ENCODE measurements around the gene MED9. TPM values are rescaled to one million over a fixed set of nuclear protein-coding genes. Genes with fewer than 3 reads are reported as not detected.

The MED9 gene
- total and polyA plus RNA-seq, 2 of the 4 experiments (the other 2 are of a cell fraction), result 6.1 to 10.1 TPM

DNA sequence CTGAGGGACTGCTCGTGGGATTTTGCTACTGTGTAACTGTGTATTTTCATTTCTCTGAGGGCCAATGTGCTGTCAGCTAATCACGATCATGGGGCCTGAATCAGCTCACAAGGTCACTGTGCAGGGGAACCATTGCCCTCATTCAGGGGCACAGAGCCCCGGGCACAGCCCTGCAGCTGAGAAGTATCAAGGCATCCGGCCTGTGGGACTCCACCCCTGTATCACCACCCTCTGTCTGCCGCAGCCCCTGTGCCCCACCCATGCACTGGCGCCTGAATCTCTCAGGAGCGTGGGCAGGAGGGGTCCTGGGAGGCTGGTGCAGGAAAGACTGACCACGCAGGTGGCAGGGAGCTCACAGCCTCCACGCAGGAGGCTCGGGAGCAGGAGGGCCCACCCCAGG is 62.8 kb downstream of the MED9 start:
- POLR2A ChIA-PET (ENCODE audit: unreplicated experiment), result no interaction called here
- BruUV-seq (replicated peaks), result no TSS peak
- H3K18ac ChIP-seq (ENCODE audit: low read depth, low read length), result no peak overlapping the region
- H3K79me1 ChIP-seq (ENCODE audit: low read depth in 1 of 2, low read length in 2 of 2), result no peaks in the 10 kb centered on the region
- no peak overlapping the region for H3K9ac ChIP-seq (ENCODE audit: low read depth, low read length)
- TF ChIP-seq RAD21 (IDR thresholded peaks at IDR 0.05; ENCODE audit: low read length) (no peak), NFE2L2 (IDR thresholded peaks at IDR 0.05; ENCODE audit: low read depth, low read length) (no peak), BHLHE40 (IDR thresholded peaks at IDR 0.05; ENCODE audit: low read depth, low read length) (no peak), FOS (IDR thresholded peaks at IDR 0.05; ENCODE audit: low read depth, low read length) (no peak), CHD1 (IDR thresholded peaks at IDR 0.05; ENCODE audit: low read depth, low read length) (no peak), MAFK (IDR thresholded peaks at IDR 0.05; ENCODE audit: low read depth, low read length) (no peak), SMC3 (IDR thresholded peaks at IDR 0.05; ENCODE audit: low read depth, low read length) (no peak), MAZ (IDR thresholded peaks at IDR 0.05; ENCODE audit: borderline replicate concordance, low read depth, low read length) (no peak), MXI1 (IDR thresholded peaks at IDR 0.05; ENCODE audit: borderline replicate concordance, low read depth, low read length) (no peak), RFX5 (IDR thresholded peaks at IDR 0.05; ENCODE audit: low read depth, low read length) (no peak), POLR2A (IDR thresholded peaks at IDR 0.05; ENCODE audit: low read depth, low read length) (no peak), RCOR1 (IDR thresholded peaks at IDR 0.05; ENCODE audit: insufficient replicate concordance, low read length) (no peak), CEBPB (IDR thresholded peaks at IDR 0.05; ENCODE audit: low read depth, low read length) (no peak)
- TF ChIP-seq, protein P1, sequence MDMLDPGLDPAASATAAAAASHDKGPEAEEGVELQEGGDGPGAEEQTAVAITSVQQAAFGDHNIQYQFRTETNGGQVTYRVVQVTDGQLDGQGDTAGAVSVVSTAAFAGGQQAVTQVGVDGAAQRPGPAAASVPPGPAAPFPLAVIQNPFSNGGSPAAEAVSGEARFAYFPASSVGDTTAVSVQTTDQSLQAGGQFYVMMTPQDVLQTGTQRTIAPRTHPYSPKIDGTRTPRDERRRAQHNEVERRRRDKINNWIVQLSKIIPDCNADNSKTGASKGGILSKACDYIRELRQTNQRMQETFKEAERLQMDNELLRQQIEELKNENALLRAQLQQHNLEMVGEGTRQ (IDR thresholded peaks at IDR 0.05; ENCODE audit: low read depth, low read length), result no peak
- TF ChIP-seq, protein P2, sequence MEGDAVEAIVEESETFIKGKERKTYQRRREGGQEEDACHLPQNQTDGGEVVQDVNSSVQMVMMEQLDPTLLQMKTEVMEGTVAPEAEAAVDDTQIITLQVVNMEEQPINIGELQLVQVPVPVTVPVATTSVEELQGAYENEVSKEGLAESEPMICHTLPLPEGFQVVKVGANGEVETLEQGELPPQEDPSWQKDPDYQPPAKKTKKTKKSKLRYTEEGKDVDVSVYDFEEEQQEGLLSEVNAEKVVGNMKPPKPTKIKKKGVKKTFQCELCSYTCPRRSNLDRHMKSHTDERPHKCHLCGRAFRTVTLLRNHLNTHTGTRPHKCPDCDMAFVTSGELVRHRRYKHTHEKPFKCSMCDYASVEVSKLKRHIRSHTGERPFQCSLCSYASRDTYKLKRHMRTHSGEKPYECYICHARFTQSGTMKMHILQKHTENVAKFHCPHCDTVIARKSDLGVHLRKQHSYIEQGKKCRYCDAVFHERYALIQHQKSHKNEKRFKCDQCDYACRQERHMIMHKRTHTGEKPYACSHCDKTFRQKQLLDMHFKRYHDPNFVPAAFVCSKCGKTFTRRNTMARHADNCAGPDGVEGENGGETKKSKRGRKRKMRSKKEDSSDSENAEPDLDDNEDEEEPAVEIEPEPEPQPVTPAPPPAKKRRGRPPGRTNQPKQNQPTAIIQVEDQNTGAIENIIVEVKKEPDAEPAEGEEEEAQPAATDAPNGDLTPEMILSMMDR (conservative IDR thresholded peaks at IDR 0.05; ENCODE audit: low read depth, low read length), result no peak
- no peak for ATAC-seq (ENCODE audit: low read depth)
- H3K4me2 ChIP-seq (ENCODE audit: low read depth, low read length), result no peak overlapping the region
- no peak overlapping the region for H4K8ac ChIP-seq (ENCODE audit: low read depth in 2 of 2, low read length in 2 of 2)
- no peak overlapping the region for H3K56ac ChIP-seq (ENCODE audit: extremely low read depth, insufficient read depth, low read length)
- no peak overlapping the region for H2AK5ac ChIP-seq (ENCODE audit: low read depth, low read length)
- CTCF ChIA-PET, result no interaction called here
- no peak for DNase-seq
- no peak overlapping the region for H3K4ac ChIP-seq (ENCODE audit: low read depth, low read length)
- no peak overlapping the region for H2AFZ ChIP-seq (replicated peaks; ENCODE audit: low read length, poor library complexity)
- no peaks in the 10 kb centered on the region for H4K20me1 ChIP-seq (ENCODE audit: insufficient read depth, low read length)
- 0 out of 2 replicates have a peak, but pooled peaks cover 4% of the 10 kb centered on the region for H3K9me1 ChIP-seq (ENCODE audit: insufficient read depth, low read length)
- no peaks in the 10 kb centered on the region for H3K36me3 ChIP-seq (ENCODE audit: control insufficient read depth, insufficient read depth, low read length)
- no peaks in the 10 kb centered on the region for H3K9me3 ChIP-seq (ENCODE audit: control insufficient read depth, insufficient read depth, low read length)
- H3K27me3 ChIP-seq (ENCODE audit: control insufficient read depth, insufficient read depth, low read length), result no peaks in the 10 kb centered on the region
- WGBS, 2 experiments (ENCODE audit: extremely low coverage in 2 of 2, insufficient read length in 1 of 2), result 100% methylated on average over 3 of the region's 10 CpGs; no CpG with 5 or more reads in 1 of the 2 experiments
- H4K5ac ChIP-seq (ENCODE audit: low read depth, low read length), result no peak overlapping the region
- H2BK15ac ChIP-seq (ENCODE audit: low read depth, low read length), result no peak overlapping the region
- dilution Hi-C loops (cut with HindIII; ENCODE audit: low sequenced_read_pairs, unreplicated experiment), result no loop called here
- H3K27ac ChIP-seq (ENCODE audit: insufficient read depth, low read length), result no peak overlapping the region
- no peak overlapping the region for H2BK120ac ChIP-seq (ENCODE audit: low read depth, low read length)
- no peak overlapping the region for H3K4me3 ChIP-seq (ENCODE audit: insufficient read depth, low read depth, low read length)
- no peak overlapping the region for H2AK9ac ChIP-seq (replicated peaks; ENCODE audit: low read depth, low read length, poor library complexity)
- intact Hi-C loops (cut with micrococcal nuclease), result no loop called here
- no peak overlapping the region for H3K14ac ChIP-seq (replicated peaks; ENCODE audit: low read depth, low read length)
- no peak overlapping the region for H3K23ac ChIP-seq (ENCODE audit: low read depth, low read length)
- in situ Hi-C loops (cut with MboI; ENCODE audit: low sequenced_read_pairs), result no loop called here
- peak overlapping the region; percentile 15; the same call in 1 of the 2 replicates for H4K91ac ChIP-seq (ENCODE audit: insufficient read depth, low read depth, low read length)
- no peak overlapping the region for H2BK20ac ChIP-seq (ENCODE audit: low read depth, low read length)
- peaks cover 8% of the 10 kb centered on the region; the same call in 1 of the 2 replicates for H3K4me1 ChIP-seq (ENCODE audit: control insufficient read depth, insufficient read depth, low read length)
- no peak overlapping the region for H2BK5ac ChIP-seq (ENCODE audit: low read depth, low read length, poor library complexity, severe bottlenecking)
